GM12878 (cell line): ENCODE data around the gene ANO3. TPM values are rescaled to one million over a fixed set of nuclear protein-coding genes. Genes with fewer than 3 reads are reported as not detected.

Experiments used
- ATAC-seq: fragments of 200-7000 bp; cut with Tn5 transposase; 3 replicates; pipeline ENCODE4 v1.9.1; 2020; ENCODE audit warnings: mild to moderate bottlenecking, moderate library complexity
- BruUV-seq: library from RNA; stranded (reverse); fragments of 400-500 nt; replicated peaks from 2 replicates; lab custom pipeline; 2021; lab: Mats Ljungman, UMichigan
- CTCF ChIA-PET: fragments of 300-600 bp; sonication (Branson Sonifier 250); formaldehyde crosslinking; extraction: SDS; loops from one replicate; lab custom pipeline; 2021; ENCODE audit warnings: inconsistent platforms; lab: Yijun Ruan, JAX
- POLR2A ChIA-PET: fragments of 350-600 bp; formaldehyde crosslinking; extraction: SDS; loops from one replicate; lab custom pipeline; 2021; ENCODE audit warnings: inconsistent platforms; lab: Charles Lee
- RAD21 ChIA-PET: fragments of 300-600 bp; sonication (Branson Sonifier 250); formaldehyde crosslinking; loops from one replicate; lab custom pipeline; 2023; ENCODE audit warnings: antibody characterized with exemption; ENCODE audit not compliant: unreplicated experiment; lab: Charles Lee
- SMC1A ChIA-PET: fragments of 300-600 bp; sonication (Branson Sonifier 250); formaldehyde crosslinking; loops from one replicate; lab custom pipeline; 2023; ENCODE audit not compliant: unreplicated experiment, uncharacterized antibody; lab: Charles Lee
- DNase-seq: peaks from one replicate; pipeline ENCODE4 v3.0.0-alpha.2; 2011; ENCODE audit warnings: low read depth, low spot score
- FAIRE-seq: peaks from 3 replicates; lab custom pipeline; 2011; peaks lifted over from hg19 to GRCh38; lab: Jason Lieb, UNC
- H2AFZ ChIP-seq: 2 replicates; pipeline ENCODE4 v1.6.0; 2011; ENCODE audit warnings: low read depth, low read length, control low read depth; ENCODE audit not compliant: control insufficient read depth
- H3K27ac ChIP-seq: 2 replicates; pipeline ENCODE4 v1.5.1; 2011; ENCODE audit warnings: control low read depth; ENCODE audit not compliant: control insufficient read depth, insufficient read depth
- H3K27me3 ChIP-seq, 2 experiments: replicated peaks in 1 of 2; 2 replicates each; pipeline versions ENCODE4 v1.6.0 to v1.6.1; 2011; ENCODE audit warnings: low read length in 1 of 2; ENCODE audit not compliant: control insufficient read depth in 2 of 2, insufficient read depth in 2 of 2
- H3K36me3 ChIP-seq, 2 experiments: 2 replicates each; pipeline ENCODE4 v1.5.1; 2011; ENCODE audit warnings: low read length in 1 of 2; ENCODE audit not compliant: control insufficient read depth in 2 of 2, insufficient read depth in 2 of 2
- H3K4me1 ChIP-seq: 2 replicates; pipeline ENCODE4 v1.6.1; 2011; ENCODE audit warnings: mild to moderate bottlenecking, low read length, moderate library complexity, mixed read lengths; ENCODE audit not compliant: control insufficient read depth, insufficient read depth
- H3K4me2 ChIP-seq: 2 replicates; pipeline ENCODE4 v1.6.0; 2011; ENCODE audit warnings: control low read depth; ENCODE audit not compliant: control insufficient read depth, insufficient read depth
- H3K4me3 ChIP-seq: fragments of 200-600 bp; sonication (generic); 2 replicates; pipeline ENCODE4 v1.5.1; 2016
- H3K79me2 ChIP-seq: 2 replicates; pipeline ENCODE4 v1.6.0; 2011; ENCODE audit warnings: low read length; ENCODE audit not compliant: control insufficient read depth, insufficient read depth
- H3K9ac ChIP-seq: 2 replicates; pipeline ENCODE4 v1.8.0; 2011; ENCODE audit warnings: low read length, control low read depth, mixed read lengths; ENCODE audit not compliant: control insufficient read depth, insufficient read depth
- H3K9me3 ChIP-seq: replicated peaks from 3 replicates; pipeline ENCODE4 v1.5.1; 2011; ENCODE audit warnings: mild to moderate bottlenecking, low read length; ENCODE audit not compliant: control insufficient read depth, insufficient read depth
- H4K20me1 ChIP-seq: 2 replicates; pipeline ENCODE4 v1.6.0; 2011; ENCODE audit not compliant: control insufficient read depth, insufficient read depth
- BACH1 ChIP-seq: fragments of 450-650 bp; IDR thresholded peaks from 2 replicates; pipeline ENCODE4 v1.6.1; 2017; ENCODE audit warnings: mild to moderate bottlenecking, borderline replicate concordance
- NFIC ChIP-seq: IDR thresholded peaks from 2 replicates; pipeline ENCODE4 v1.6.1; 2012; ENCODE audit warnings: low read depth, mild to moderate bottlenecking, inconsistent platforms, low read length, moderate library complexity
- SRF ChIP-seq, 2 experiments: IDR thresholded peaks; 2 replicates each; pipeline ENCODE4 v1.6.1; 2011; ENCODE audit warnings: low read depth in 2 of 2, low read length in 2 of 2, mild to moderate bottlenecking in 1 of 2, moderate library complexity in 1 of 2
- ZBTB40 ChIP-seq: fragments of 450-650 bp; IDR thresholded peaks from 2 replicates; pipeline ENCODE4 v1.6.1; 2016; ENCODE audit warnings: mild to moderate bottlenecking, moderate library complexity, borderline replicate concordance
- WGBS: methylation state at CpG from one replicate; pipeline ENCODE4 v1.1.6; 2016; ENCODE audit warnings: low lambda C conversion rate; ENCODE audit not compliant: insufficient replicate concordance, insufficient coverage; ENCODE audit errors: missing lambda C conversion rate; 5-methylcytosine and 5-hydroxymethylcytosine counted together
- in situ Hi-C: fragments of 300-500 bp; cut with MboI; formaldehyde crosslinking; loops from 9 replicates; pipeline ENCODE4 v1.14.3; 2018; ENCODE audit warnings: mixed read lengths
- intact Hi-C: fragments of 100-400 bp; cut with micrococcal nuclease; formaldehyde crosslinking; loops from one replicate; pipeline ENCODE4 v1.14.2; 2022; ENCODE audit not compliant: unreplicated experiment
- polyA plus RNA-seq, 11 experiments: library from polyadenylated mRNA; depleted of rRNA in 4 of 11; unstranded in 6 of 11; stranded (reverse) in 5 of 11; fragments of >200 nt; fragmentation: Nextera tagmentation in 4 of 11; fragmentation: Illumina TruSeq in 1 of 11; extraction: Ambion mirVana in 4 of 11; extraction: Trizol in 1 of 11; gene quantifications; 1 replicate in 1 of 11; 2 replicates in 10 of 11; pipeline versions ENCODE4 v1.2.1 to v1.2.3, GENCODE V29; 2011 to 2016; ENCODE audit warnings: inconsistent platforms in 2 of 11, missing spikeins in 2 of 11, low read depth in 1 of 11
- total RNA-seq, 4 experiments: library from RNA; depleted of rRNA in 3 of 4; stranded (reverse); fragments of >200 nt in 3 of 4; fragmentation: Illumina TruSeq in 1 of 4; extraction: Trizol in 1 of 4; gene quantifications; 2 replicates each; pipeline versions ENCODE4 v1.2.1 to v1.2.3, GENCODE V29; 2013 to 2021

ANO3 gene
- total and polyA plus RNA-seq, 10 of the 15 experiments (the other 5 are each of a cell fraction or from before 2014, with no cell fraction given): 0.13 to 5.9 (median 0.44) TPM

- H3K36me3 ChIP-seq: no peaks in the 10 kb centered on the region
- FAIRE-seq (no peak), DNase-seq (no peak), ATAC-seq (no peak; the same call in 2 of the 3 replicates)
- H3K4me1 ChIP-seq: no peaks in the 10 kb centered on the region
- 65% methylated on average over 2 of the region's 2 CpGs for WGBS
- H3K4me3 ChIP-seq: no peak overlapping the region
- SMC1A ChIA-PET: interaction anchor here (0.7 to 2.9 kb wide), 12 partner anchors 9 to 535 kb away, joined by 3 to 10 read pairs (median 4); no protein-coding TSS in a partner anchor
- CTCF ChIA-PET: interaction anchor here (1.0 to 1.5 kb wide), 4 partner anchors 9 to 71 kb away, joined by 3 to 6 read pairs (median 3); no protein-coding TSS in a partner anchor
- POLR2A ChIA-PET: interaction anchor here (0.7 to 1.5 kb wide), 2 partner anchors 9 to 10 kb away, joined by 3 to 7 read pairs; no protein-coding TSS in a partner anchor
- intact Hi-C loops (loop anchor here (10.0 kb wide), 1 partner anchor 613 kb away; no protein-coding TSS in a partner anchor), in situ Hi-C loops (no loop called here)
- H2AFZ ChIP-seq: no peak overlapping the region
- no peaks in the 10 kb centered on the region for H3K79me2 ChIP-seq
- RAD21 ChIA-PET: interaction anchor here (0.7 to 3.0 kb wide), 6 partner anchors 9 to 71 kb away, joined by 3 to 7 read pairs (median 4); no protein-coding TSS in a partner anchor
- H3K27ac ChIP-seq: no peak overlapping the region
- H3K9me3 ChIP-seq: no peaks in the 10 kb centered on the region
- H3K27me3 ChIP-seq: no peaks in the 10 kb centered on the region
- no peaks in the 10 kb centered on the region for H4K20me1 ChIP-seq
- no peak overlapping the region for H3K9ac ChIP-seq
- no peak for TF ChIP-seq ZBTB40
- no peak for TF ChIP-seq SRF (IDR thresholded peaks at IDR 0.05; ENCODE audit: low read depth in 2 of 2, low read length in 2 of 2)
- TF ChIP-seq NFIC: no peak
- TF ChIP-seq BACH1: no peak
- TF ChIP-seq, all 136 proteins: peak for 0
- no peak overlapping the region for H3K4me2 ChIP-seq
- no TSS peak for BruUV-seq
These were observed 290.3 kb downstream of the ANO3 start for GRCh38 chr11:26622181-26622580.
